ENCODE measurements around the gene C18orf54.

C18orf54 gene

DNA sequence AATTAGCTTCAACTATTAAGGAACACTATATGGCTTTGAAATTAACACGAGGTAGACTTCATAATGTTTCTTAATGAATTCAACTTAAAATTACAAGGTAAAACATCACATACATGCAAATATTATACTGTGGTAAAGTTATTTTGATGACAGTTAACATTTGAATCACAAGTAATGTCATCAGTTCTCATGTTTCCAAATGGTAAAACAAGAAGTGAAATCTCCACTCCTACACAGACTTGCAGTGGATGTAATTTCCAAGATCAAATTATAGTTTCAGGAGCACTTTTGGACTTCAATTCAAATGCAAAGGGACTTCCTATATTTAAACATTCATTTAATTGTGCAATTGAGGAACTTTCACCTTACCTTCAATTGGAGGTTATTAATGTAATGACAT, 39.1 kb downstream of the C18orf54 start:
- H3K4me3 ChIP-seq (ENCODE audit: low read depth, low read length), result no peak overlapping the region
- in situ Hi-C loops (cut with HindIII; ENCODE audit: low sequenced_read_pairs), result no loop called here
- no peak for DNase-seq (ENCODE audit: low read depth, low spot score)
- TF ChIP-seq, protein P1, sequence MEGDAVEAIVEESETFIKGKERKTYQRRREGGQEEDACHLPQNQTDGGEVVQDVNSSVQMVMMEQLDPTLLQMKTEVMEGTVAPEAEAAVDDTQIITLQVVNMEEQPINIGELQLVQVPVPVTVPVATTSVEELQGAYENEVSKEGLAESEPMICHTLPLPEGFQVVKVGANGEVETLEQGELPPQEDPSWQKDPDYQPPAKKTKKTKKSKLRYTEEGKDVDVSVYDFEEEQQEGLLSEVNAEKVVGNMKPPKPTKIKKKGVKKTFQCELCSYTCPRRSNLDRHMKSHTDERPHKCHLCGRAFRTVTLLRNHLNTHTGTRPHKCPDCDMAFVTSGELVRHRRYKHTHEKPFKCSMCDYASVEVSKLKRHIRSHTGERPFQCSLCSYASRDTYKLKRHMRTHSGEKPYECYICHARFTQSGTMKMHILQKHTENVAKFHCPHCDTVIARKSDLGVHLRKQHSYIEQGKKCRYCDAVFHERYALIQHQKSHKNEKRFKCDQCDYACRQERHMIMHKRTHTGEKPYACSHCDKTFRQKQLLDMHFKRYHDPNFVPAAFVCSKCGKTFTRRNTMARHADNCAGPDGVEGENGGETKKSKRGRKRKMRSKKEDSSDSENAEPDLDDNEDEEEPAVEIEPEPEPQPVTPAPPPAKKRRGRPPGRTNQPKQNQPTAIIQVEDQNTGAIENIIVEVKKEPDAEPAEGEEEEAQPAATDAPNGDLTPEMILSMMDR (IDR thresholded peaks at IDR 0.05; ENCODE audit: low read depth, low read length), result no peak

DNA sequence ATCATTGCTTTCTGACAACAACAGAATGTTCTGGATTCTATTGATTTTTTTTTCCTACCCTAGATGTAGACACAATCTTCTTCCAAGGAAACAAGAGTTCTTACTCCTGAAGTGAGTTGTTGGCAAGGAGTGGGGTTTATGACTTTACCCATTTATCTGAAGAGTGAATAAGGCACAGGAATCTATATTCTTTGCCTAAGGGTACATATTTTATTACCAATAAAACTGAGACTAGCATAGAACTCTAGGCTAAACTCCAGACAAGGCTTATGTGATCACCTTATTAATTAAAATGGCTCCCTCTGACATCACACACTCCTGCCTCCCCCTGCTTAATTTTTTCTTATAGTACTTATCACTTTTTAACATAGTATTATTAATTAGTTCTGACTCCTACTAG, 47.6 kb downstream of the C18orf54 start:
- no peak overlapping the region for H3K4me3 ChIP-seq (ENCODE audit: low read depth, low read length)
- in situ Hi-C loops (cut with HindIII; ENCODE audit: low sequenced_read_pairs), result no loop called here
- TF ChIP-seq, protein P1 (IDR thresholded peaks at IDR 0.05; ENCODE audit: low read depth, low read length), result no peak
- DNase-seq (ENCODE audit: low read depth, low spot score), result no peak

DNA sequence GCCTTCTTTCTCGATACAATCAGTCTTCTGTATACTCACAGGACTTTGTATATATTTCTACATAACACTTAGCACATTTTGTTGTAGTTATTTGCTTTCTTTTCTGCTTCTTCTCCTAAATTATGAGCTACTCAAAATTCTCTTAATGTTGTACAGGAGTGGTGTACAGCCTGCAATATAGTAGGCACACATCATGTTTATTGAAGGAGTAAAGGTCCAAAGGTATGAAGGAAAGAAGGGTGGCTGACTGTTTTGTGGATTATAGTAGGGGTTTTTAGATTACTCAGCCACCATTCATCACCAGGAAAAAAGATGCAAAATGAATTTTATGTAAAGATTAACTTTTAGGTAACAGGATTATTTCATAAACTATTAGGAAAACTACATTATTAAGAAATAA, 54.1 kb downstream of the C18orf54 start:
- DNase-seq (ENCODE audit: low read depth, low spot score), result no peak
- in situ Hi-C loops (cut with HindIII; ENCODE audit: low sequenced_read_pairs), result no loop called here
- TF ChIP-seq, protein P1 (IDR thresholded peaks at IDR 0.05; ENCODE audit: low read depth, low read length), result no peak
- no peak overlapping the region for H3K4me3 ChIP-seq (ENCODE audit: low read depth, low read length)

DNA sequence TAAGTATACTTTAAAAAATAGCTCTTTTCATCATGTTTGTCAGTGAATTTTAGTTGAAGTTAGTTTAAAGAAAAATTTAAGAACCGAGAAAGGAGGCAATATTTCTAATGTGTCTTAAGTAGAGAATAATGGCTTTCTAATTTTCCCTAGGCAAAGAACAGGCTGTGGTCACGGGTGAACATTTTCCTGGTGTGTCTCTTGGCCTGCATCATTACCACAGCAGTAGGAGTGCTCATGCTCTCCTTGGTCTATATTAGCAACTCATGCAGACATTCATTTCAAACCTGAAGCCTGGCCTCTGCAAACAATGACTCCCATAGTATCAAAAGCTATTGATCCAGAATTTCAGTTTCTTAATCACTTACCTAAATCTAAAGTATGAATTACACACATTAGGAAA, 57.4 kb downstream of the C18orf54 start:
- in situ Hi-C loops (cut with HindIII; ENCODE audit: low sequenced_read_pairs), result no loop called here
- DNase-seq (ENCODE audit: low read depth, low spot score), result peak; percentile 61
- no peak overlapping the region for H3K4me3 ChIP-seq (ENCODE audit: low read depth, low read length)
- TF ChIP-seq, protein P1 (IDR thresholded peaks at IDR 0.05; ENCODE audit: low read depth, low read length), result no peak

DNA sequence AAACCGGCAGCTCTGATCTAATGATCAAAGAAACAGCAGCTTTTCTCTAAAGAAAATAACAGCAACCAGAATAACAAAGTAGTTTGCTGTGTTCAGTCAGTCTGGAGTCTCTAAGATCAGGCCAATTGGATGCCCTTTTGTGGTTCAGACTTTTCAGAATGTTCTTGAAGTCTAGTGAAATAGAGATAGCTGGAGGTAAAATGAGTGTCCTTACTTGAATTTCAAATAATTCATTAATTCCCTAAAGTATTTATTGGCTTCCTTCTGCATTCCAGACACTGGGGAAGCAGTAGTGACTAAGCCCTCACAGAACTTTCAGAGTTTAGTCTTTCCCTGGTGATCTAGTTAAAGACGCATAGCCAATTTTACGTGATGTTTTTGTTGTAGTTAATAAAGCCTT, 58.7 kb downstream of the C18orf54 start:
- TF ChIP-seq, protein P1 (IDR thresholded peaks at IDR 0.05; ENCODE audit: low read depth, low read length), result no peak
- in situ Hi-C loops (cut with HindIII; ENCODE audit: low sequenced_read_pairs), result no loop called here
- DNase-seq (ENCODE audit: low read depth, low spot score), result peak; percentile 93
- no peak overlapping the region for H3K4me3 ChIP-seq (ENCODE audit: low read depth, low read length)

DNA sequence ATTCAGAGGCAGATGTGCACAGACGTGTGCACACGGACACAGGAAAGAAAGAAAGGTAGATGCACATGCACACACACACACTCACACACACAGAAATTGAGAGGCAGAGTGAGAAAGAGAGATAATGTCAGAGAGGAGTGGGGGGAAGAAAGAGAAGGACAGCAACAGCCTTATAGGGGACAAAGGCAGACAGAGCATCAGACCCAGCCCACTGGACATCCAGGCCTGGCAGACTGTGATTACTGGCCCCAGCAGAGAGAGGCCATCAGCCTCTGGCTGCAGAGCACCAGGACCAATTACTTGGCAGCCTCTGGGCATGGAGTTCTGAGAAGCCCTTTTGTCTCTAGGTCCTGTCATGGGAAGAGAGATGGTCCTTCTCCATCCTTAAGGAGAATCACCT, 66.1 kb downstream of the C18orf54 start:
- no peak overlapping the region for H3K4me3 ChIP-seq (ENCODE audit: low read depth, low read length)
- TF ChIP-seq, protein P1 (IDR thresholded peaks at IDR 0.05; ENCODE audit: low read depth, low read length), result no peak
- DNase-seq (ENCODE audit: low read depth, low spot score), result no peak
- in situ Hi-C loops (cut with HindIII; ENCODE audit: low sequenced_read_pairs), result no loop called here

DNA sequence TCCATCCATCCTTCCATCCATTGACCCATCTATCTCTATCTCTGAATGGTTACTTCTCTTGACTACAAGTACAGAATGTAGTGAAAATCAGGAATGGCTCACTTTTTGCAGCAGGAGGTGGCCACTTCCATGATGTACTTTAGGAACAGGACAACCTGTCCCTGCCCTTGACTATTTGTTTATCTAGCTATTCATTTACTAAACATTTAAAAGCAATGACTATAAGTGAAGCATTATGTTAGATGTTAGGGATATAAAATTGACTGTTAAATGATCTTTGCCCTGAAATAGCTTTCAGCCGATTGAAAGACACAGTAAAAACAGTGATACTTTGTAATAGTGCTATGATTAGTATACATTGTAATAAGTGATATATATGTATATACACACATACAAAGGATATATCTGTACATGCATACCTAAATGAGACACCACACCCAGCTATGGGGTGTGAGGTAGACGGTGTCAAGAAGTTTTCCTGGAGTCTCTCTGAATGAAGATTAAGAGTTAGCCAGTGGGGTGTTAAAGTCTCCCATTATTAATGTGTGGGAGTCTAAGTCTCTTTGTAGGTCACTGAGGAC, 68.5 kb downstream of the C18orf54 start:
- TF ChIP-seq, protein P1 (IDR thresholded peaks at IDR 0.05; ENCODE audit: low read depth, low read length), result no peak
- in situ Hi-C loops (cut with HindIII; ENCODE audit: low sequenced_read_pairs), result no loop called here
- no peak for DNase-seq (ENCODE audit: low read depth, low spot score)
- H3K4me3 ChIP-seq (ENCODE audit: low read depth, low read length), result no peak overlapping the region

Measured in astrocyte of the spinal cord (primary cell).